ENCODE data around the gene FNBP1.
"Not testable (repeated sequence)": the region's sequence is repeated elsewhere in the genome, so short reads cannot be mapped to it uniquely, and the experiment has no call there.

The FNBP1 gene

GRCh38 chr9:129962451-129962864 is 80.5 kb downstream of the FNBP1 start:
- in situ Hi-C loops (cut with MboI; ENCODE audit: low sequenced_read_pairs): no loop called here

- in situ Hi-C loops (cut with MboI; ENCODE audit: low sequenced_read_pairs): no loop called here
Observed at GRCh38 chr9:129958796-129959195, 84.2 kb downstream of the FNBP1 start.

DNA sequence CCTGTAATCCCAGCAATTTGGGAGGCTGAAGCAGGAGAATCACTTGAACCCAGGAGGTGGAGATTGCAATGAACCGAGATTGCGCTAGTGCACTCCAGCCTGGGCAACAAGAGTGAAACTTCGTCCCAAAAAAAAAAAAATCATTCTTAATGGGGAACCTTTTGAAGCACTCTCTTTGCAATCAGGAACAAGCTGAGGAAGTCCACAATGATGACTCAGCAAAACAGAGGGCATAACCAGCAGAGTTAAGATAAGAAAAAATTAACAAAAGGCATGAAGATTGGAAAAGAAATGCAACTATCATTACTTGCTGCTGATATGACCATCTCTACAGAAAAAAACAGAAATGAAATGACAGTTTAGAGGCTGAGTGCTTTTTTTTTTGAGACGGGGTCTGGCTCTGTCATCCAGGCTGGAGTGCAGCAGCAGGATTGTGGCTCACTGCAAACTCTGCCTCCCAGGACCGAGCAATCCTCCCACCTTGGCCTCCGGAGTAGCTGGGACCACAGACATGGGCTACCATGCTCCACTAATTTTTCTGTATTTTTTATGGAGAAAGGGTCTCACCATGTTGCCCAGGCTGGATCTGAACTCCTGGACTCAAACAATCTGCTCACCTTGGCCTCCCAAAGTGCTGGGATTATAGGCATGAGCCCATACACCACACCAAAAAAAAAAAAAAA is 88.0 kb downstream of the FNBP1 start:
- in situ Hi-C loops (cut with MboI; ENCODE audit: low sequenced_read_pairs): no loop called here

GRCh38 chr9:129953736-129954135 is 89.3 kb downstream of the FNBP1 start:
- in situ Hi-C loops (cut with MboI; ENCODE audit: low sequenced_read_pairs): no loop called here

DNA sequence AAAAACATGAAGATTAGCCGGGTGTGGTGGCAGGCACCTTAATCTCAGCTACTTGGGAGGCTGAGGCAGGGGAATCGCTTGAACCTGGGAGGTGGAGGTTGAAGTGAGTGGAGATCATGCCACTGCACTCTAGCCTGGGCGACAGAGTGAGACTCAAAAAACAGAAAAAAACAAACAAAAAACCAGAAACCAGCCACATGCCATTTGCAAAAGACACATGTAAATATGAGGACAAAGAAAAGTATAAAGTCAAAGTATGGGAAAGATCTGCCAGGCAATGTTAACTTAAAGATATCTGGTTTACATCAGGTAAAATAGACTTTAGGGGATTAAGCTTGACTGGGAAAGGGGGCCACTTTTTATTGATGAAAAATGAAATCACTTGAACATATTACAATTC is 90.7 kb downstream of the FNBP1 start:
- in situ Hi-C loops (cut with MboI; ENCODE audit: low sequenced_read_pairs): no loop called here

DNA sequence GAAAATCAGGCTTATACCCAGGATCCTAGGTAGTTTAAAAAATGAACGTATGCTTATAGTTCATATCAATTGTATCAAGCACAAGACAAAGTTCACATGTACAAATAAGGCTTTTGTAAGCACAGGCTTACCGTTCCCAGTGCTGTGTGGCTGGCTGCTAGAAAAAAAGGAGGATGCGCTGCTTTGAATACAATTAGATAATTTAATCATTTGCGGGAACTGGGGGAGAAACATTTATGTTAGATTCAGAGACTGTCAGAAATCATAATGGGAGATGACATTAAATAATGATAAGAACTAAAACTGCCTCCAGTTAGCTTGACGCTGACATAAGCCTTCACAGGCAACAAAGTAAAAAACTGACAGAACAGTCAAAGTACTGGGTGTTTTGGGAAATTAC is 93.2 kb downstream of the FNBP1 start:
- in situ Hi-C loops (cut with MboI; ENCODE audit: low sequenced_read_pairs): no loop called here

DNA sequence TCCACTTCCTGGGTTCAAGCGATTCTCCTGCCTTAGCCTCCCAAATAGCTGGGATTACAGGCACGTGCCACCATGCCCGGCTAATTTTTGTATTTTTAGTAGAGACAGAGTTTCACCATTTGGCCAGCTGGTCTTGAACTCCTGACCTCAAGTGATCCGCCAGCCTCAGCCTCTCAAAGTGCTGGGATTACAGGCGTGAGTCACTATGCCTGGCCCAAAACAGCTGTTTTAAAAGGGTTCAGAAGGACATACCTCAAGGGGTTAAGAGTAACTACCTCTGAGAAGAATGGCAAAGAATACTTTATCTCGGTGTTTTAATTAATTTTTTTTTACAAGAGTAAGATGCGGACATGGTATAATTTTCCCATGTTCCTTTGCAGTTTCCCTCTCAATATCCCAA is 94.4 kb downstream of the FNBP1 start:
- in situ Hi-C loops (cut with MboI; ENCODE audit: low sequenced_read_pairs): not testable (repeated sequence)

DNA sequence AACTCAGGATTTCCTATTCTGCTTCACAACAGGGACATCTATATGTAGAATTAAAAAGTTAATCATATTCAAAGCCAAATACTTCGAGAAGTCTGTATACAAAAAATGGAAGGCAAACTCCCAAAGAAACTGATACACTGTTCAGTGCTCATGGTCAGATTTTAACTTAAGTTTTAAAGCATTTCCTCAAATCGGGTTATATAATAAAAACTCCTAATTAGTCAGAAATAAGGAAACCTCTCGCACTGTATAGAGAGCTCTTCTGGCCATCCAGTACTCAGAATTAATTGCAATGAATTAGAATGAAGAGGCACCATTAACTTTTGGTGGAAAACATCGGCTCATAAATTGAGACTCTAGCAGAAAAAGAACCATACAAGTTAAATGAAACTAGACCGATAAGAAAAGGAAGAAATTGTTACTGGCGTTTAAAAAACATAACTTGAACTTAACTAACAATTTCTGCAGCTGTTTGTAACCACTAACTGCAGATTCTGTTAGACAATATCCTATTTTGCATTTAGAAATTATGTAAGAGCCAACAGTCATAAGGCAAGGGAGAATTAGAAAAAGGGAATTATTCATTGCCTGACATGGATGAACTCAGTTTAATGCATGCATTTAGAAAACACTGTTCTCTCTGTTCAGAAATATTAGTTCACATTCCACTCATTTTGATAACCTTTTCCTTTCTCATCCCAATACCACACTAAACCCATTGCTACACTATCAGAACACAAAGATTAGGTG is 96.6 kb downstream of the FNBP1 start:
- in situ Hi-C loops (cut with MboI; ENCODE audit: low sequenced_read_pairs): no loop called here

- in situ Hi-C loops (cut with MboI; ENCODE audit: low sequenced_read_pairs): no loop called here
Observed at GRCh38 chr9:129945314-129945713, 97.7 kb downstream of the FNBP1 start.

DNA sequence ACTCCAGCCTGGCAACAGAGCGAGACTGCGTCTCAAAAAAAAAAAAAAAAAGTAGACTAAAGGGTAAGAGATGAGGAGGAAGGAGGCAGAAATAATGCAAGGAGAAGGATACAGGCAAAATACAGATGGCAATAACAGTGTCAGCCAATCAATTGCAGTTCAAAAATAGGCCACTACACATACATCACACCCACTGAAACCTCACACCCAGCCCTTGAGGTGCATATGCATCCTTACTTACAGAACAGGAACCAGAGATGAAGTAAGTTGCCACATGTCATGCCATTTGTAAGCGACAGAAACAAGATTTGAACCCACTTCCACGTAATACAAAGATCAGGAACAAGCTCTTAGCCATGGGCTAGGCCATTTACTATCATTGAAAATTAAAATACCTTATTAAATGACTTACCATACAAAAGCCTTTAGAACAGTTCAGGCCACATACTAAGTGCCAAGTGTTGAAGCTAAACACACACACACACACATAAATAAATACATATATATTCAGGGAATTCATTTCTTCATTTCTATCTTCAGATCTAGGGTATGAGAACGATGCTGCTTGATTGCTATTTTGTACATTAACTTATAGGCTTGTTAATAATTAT is 98.4 kb downstream of the FNBP1 start:
- in situ Hi-C loops (cut with MboI; ENCODE audit: low sequenced_read_pairs): no loop called here

GRCh38 chr9:129939431-129939830 is 103.6 kb downstream of the FNBP1 start:
- in situ Hi-C loops (cut with MboI; ENCODE audit: low sequenced_read_pairs): no loop called here

DNA sequence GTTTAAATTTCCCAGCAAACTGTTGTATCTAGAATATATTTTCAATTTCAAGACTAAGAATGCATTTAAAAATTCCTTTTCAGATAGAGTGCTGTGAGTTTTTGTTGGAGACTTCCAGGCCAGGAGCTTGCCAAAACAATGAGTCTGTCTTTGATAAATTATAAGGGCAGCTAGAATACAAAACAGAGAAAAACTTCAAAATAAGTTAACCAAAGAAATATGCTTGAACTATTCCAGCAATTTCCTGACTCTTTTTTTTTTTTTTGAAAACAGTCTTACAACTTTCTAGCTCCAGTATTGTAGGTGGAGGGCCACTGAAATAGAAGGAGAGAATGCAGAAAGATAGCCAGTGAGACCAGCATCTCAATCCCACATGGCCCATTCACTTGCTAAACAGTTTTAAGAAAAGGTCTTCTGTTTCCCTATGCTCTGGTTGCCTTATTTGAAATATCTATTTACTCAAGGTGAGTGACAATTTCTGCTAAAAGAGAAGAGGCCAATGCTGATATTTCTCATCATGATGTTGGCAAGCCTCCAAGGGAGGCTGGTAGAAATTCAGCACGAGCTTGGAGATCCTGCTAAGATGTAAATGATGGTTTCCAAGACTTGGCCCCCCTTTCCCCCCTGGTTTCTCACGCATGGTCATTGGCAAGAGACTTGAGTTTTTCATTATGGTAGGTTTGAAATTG is 104.6 kb downstream of the FNBP1 start:
- in situ Hi-C loops (cut with MboI; ENCODE audit: low sequenced_read_pairs): no loop called here

GRCh38 chr9:129937879-129938278 is 105.1 kb downstream of the FNBP1 start:
- in situ Hi-C loops (cut with MboI; ENCODE audit: low sequenced_read_pairs): not testable (repeated sequence)

DNA sequence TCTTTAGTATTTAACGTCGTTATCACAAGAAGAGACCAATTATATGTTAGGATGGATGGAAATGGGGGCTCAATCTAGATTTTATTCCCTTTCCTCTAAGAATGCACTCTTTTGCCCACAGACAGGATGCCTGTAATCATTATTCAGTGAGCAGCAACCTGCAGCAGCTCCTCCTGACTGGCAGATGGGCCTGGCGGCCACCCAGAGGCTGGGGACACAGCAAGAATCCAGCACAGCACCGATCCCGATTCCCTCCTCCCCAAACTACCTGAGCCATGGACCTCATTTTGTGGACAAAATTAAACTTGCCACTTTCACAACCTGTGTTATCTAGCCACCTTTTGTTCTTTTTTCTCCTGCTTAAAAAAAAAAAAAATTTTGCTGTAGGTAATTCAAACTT is 106.8 kb downstream of the FNBP1 start:
- in situ Hi-C loops (cut with MboI; ENCODE audit: low sequenced_read_pairs): no loop called here

DNA sequence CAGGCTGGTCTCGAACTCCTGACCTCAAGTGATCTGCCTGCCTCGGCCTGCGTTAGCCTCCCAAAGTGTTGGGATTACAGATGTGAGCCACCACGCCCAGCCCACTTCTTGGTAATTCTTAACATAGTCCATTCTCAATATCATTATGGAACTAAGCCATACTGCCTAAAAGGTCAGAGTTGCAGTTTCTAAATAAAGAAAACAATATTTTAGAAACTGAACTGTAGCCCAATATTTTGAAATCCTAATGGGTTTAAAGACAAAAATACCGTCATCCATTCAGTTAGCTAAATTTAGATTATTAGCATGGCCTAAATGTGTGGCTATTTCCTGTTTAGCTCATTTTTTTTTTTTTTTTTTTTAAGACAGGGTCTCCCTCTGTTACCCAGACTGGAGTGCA is 108.2 kb downstream of the FNBP1 start:
- in situ Hi-C loops (cut with MboI; ENCODE audit: low sequenced_read_pairs): no loop called here

- in situ Hi-C loops (cut with MboI; ENCODE audit: low sequenced_read_pairs): no loop called here
Observed at GRCh38 chr9:129934041-129934591, 108.9 kb downstream of the FNBP1 start.

GRCh38 chr9:129933185-129934040 is 109.6 kb downstream of the FNBP1 start:
- in situ Hi-C loops (cut with MboI; ENCODE audit: low sequenced_read_pairs): no loop called here

DNA sequence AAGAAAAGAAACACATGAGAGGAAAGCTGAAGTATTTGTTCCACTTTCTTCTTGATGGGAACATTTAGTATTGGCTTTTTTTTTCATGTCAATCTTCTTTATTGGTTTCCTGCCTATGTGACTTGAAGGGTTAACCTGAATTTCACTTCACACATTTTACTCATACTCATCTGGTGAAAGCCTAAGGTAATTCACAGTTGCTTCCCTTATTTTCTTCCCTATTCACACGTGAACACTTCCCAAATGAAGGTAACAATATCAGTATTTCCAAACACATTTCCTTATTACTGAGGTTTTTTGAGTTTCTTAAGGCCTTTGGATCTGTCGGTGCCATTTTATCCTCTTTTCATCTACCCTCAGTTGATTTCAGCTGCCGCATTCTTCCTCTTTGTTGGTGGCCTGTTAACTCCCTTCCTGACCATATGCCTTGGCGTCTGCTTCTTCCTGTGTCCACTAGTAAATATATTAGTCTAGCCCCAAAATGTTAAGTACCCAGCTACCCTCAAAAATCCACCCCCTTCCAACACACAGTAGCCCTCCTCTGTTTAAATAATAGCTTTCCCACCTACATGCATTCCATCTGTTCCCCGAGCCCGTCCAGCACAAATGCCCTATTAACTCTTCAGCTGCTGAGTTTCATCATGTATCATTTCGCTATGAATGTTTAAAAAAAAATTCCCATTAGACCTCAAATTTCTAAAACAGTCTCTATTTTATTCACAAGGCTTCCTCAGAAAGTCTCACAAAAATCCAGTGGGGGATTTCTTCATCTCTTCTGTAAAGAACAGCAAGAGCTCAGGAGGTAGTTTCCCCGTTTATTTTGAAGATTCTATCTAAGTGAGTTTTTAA is 110.5 kb downstream of the FNBP1 start:
- in situ Hi-C loops (cut with MboI; ENCODE audit: low sequenced_read_pairs): no loop called here

GRCh38 chr9:129930743-129931142 is 112.2 kb downstream of the FNBP1 start:
- in situ Hi-C loops (cut with MboI; ENCODE audit: low sequenced_read_pairs): no loop called here
